Endothelial cell of umbilical vein (primary cell): ENCODE measurements around the gene ARHGEF11. TPM values are rescaled to one million over a fixed set of nuclear protein-coding genes. Genes with fewer than 3 reads are reported as not detected.

Source experiments
- BruUV-seq: library from RNA; stranded (reverse); fragments of 400-500 nt; replicated peaks from 2 replicates; lab custom pipeline; 2021; lab: Mats Ljungman, UMichigan
- CTCF ChIA-PET: fragments of 300-600, 350-600 bp; sonication (Branson Sonifier 250); formaldehyde crosslinking; loops from one replicate; lab custom pipeline; 2021; ENCODE audit warnings: antibody characterized with exemption, inconsistent platforms; lab: Charles Lee
- POLR2A ChIA-PET: fragments of 300-600, 350-600 bp; sonication (Branson Sonifier 250); formaldehyde crosslinking; loops from one replicate; lab custom pipeline; 2021; ENCODE audit warnings: antibody characterized with exemption, inconsistent platforms; lab: Charles Lee
- DNase-seq: peaks from one replicate; pipeline ENCODE4 v3.0.0-alpha.2; 2011; ENCODE audit warnings: low read depth, low spot score
- FAIRE-seq: peaks from 2 replicates; lab custom pipeline; 2011; peaks lifted over from hg19 to GRCh38; lab: Jason Lieb, UNC
- H2AFZ ChIP-seq: 2 replicates; pipeline ENCODE4 v1.6.0; 2012; ENCODE audit warnings: low read depth, low read length, control low read depth, inconsistent platforms
- H3K27ac ChIP-seq: 2 replicates; pipeline ENCODE4 v1.5.1; 2011; ENCODE audit warnings: low read depth, mild to moderate bottlenecking, control low read depth, low read length, moderate library complexity; ENCODE audit not compliant: insufficient read depth
- H3K27me3 ChIP-seq, 2 experiments: 2 replicates each; pipeline versions ENCODE4 v1.6.0 to v1.6.1; 2011; ENCODE audit warnings: low read length in 2 of 2, mixed read lengths in 1 of 2; ENCODE audit not compliant: control insufficient read depth in 2 of 2, insufficient read depth in 2 of 2
- H3K36me3 ChIP-seq, 2 experiments: 2 replicates in 1 of 2; 3 replicates in 1 of 2; pipeline ENCODE4 v1.5.1; 2011; ENCODE audit warnings: low read length in 2 of 2, mild to moderate bottlenecking in 1 of 2, moderate library complexity in 1 of 2; ENCODE audit not compliant: control insufficient read depth in 2 of 2, insufficient read depth in 2 of 2; ENCODE audit errors: extremely low read depth in 1 of 2
- H3K4me1 ChIP-seq: 3 replicates; pipeline ENCODE4 v1.5.1; 2011; ENCODE audit warnings: mild to moderate bottlenecking, low read length; ENCODE audit not compliant: control insufficient read depth, insufficient read depth; ENCODE audit errors: extremely low read depth
- H3K4me2 ChIP-seq: 2 replicates; pipeline ENCODE4 v1.6.1; 2011; ENCODE audit warnings: low read length, control low read depth, mixed read lengths; ENCODE audit not compliant: insufficient read depth
- H3K4me3 ChIP-seq, 3 experiments: fragments of 200-600 bp in 1 of 3; sonication (generic), shearing (Covaris generic) in 1 of 3; replicated peaks in 1 of 3; 2 replicates each; pipeline ENCODE4 v1.5.1; 2011 to 2016; ENCODE audit warnings: control low read depth in 3 of 3, low read length in 3 of 3, mild to moderate bottlenecking in 2 of 3, inconsistent platforms in 1 of 3, low read depth in 1 of 3, moderate library complexity in 1 of 3; ENCODE audit not compliant: insufficient read depth in 1 of 3
- H3K79me2 ChIP-seq: 2 replicates; pipeline ENCODE4 v1.6.0; 2012; ENCODE audit warnings: low read length, inconsistent platforms; ENCODE audit not compliant: control insufficient read depth, insufficient read depth
- H3K9ac ChIP-seq: replicated peaks from 2 replicates; pipeline ENCODE3; 2011; ENCODE audit warnings: low read length, control low read depth; ENCODE audit not compliant: insufficient read depth; ENCODE audit errors: extremely low read depth
- H3K9me1 ChIP-seq: replicated peaks from 3 replicates; pipeline ENCODE4 v1.6.0; 2011; ENCODE audit warnings: mild to moderate bottlenecking, low read length; ENCODE audit not compliant: control insufficient read depth, insufficient read depth; ENCODE audit errors: extremely low read depth
- H3K9me3 ChIP-seq: replicated peaks from 2 replicates; pipeline ENCODE4 v1.5.1; 2012; ENCODE audit warnings: low read length, inconsistent platforms; ENCODE audit not compliant: control insufficient read depth, insufficient read depth
- H4K20me1 ChIP-seq: replicated peaks from 2 replicates; pipeline ENCODE3; 2011; ENCODE audit warnings: mild to moderate bottlenecking, low read length; ENCODE audit not compliant: control insufficient read depth, insufficient read depth; ENCODE audit errors: extremely low read depth
- CTCF ChIP-seq, 2 donors: IDR thresholded peaks; 1 replicate in 1 of 2; 2 replicates in 1 of 2; pipeline ENCODE4 v1.5.1; 2011; ENCODE audit warnings: low read length in 2 of 2, mild to moderate bottlenecking in 2 of 2, moderate library complexity in 2 of 2, control low read depth in 1 of 2, inconsistent platforms in 1 of 2, low read depth in 1 of 2; ENCODE audit not compliant: insufficient read depth in 1 of 2; ENCODE audit errors: extremely low read depth in 1 of 2
- EZH2 ChIP-seq: IDR thresholded peaks from 2 replicates; pipeline ENCODE4 v1.6.1; 2012; ENCODE audit warnings: borderline replicate concordance, low read depth, mild to moderate bottlenecking, moderate library complexity, low read length, inconsistent platforms; ENCODE audit not compliant: severe bottlenecking
- FOS ChIP-seq: IDR thresholded peaks from 2 replicates; pipeline ENCODE4 v1.6.1; 2011; ENCODE audit warnings: mild to moderate bottlenecking, low read length, moderate library complexity, borderline replicate concordance; ENCODE audit not compliant: insufficient read depth
- GATA2 ChIP-seq: IDR thresholded peaks from 2 replicates; pipeline ENCODE4 v1.7.0; 2011; ENCODE audit warnings: low read depth, mild to moderate bottlenecking, moderate library complexity, mixed read lengths, low read length; ENCODE audit not compliant: insufficient read length, insufficient read depth
- JUN ChIP-seq: IDR thresholded peaks from 2 replicates; pipeline ENCODE4 v1.6.1; 2011; ENCODE audit warnings: borderline replicate concordance, low read depth; ENCODE audit not compliant: insufficient read length, insufficient read depth
- MAX ChIP-seq: IDR thresholded peaks from 2 replicates; pipeline ENCODE4 v1.6.1; 2011; ENCODE audit not compliant: insufficient read depth, insufficient read length
- MYC ChIP-seq: IDR thresholded peaks from one replicate; pipeline ENCODE4 v1.6.1; 2011; ENCODE audit warnings: mild to moderate bottlenecking, low read depth, low read length
- POLR2A ChIP-seq: IDR thresholded peaks from 2 replicates; pipeline ENCODE4 v1.6.1; 2012; ENCODE audit warnings: low read depth, mild to moderate bottlenecking, control low read depth, low read length
- POLR2AphosphoS5 ChIP-seq: IDR thresholded peaks from 2 replicates; pipeline ENCODE4 v1.6.1; 2012; ENCODE audit warnings: low read depth, mild to moderate bottlenecking, control low read depth, low read length, moderate library complexity; ENCODE audit not compliant: insufficient read depth
- dilution Hi-C: fragments of 300-500 bp; cut with MboI; formaldehyde crosslinking; loops from one replicate; pipeline ENCODE4 v1.15.0; 2019; ENCODE audit warnings: low sequenced_read_pairs; ENCODE audit not compliant: extremely low pct_ligation_motif_present
- intact Hi-C: fragments of 100-400 bp; cut with micrococcal nuclease; formaldehyde crosslinking; loops from one replicate; pipeline ENCODE4 v1.10.0; 2022
- polyA plus RNA-seq, 4 experiments: library from polyadenylated mRNA; depleted of rRNA in 3 of 4; stranded (reverse) in 3 of 4; unstranded in 1 of 4; fragments of >200 nt; gene quantifications; 2 replicates each; pipeline versions ENCODE4 v1.2.1 to v1.2.3, GENCODE V29; 2011 to 2012; ENCODE audit warnings: missing spikeins in 1 of 4
- total RNA-seq: library from RNA; stranded (reverse); gene quantifications from 2 replicates; pipeline ENCODE4 v1.2.3, GENCODE V29; 2021

ARHGEF11 gene
- total and polyA plus RNA-seq, 2 donors (not counting 3 experiments of a cell fraction or from before 2014, with no cell fraction given) = 18.2 to 28.0 TPM

- no peak overlapping the region for H3K4me3 ChIP-seq
- H3K79me2 ChIP-seq = no peaks in the 10 kb centered on the region
- H4K20me1 ChIP-seq = no peaks in the 10 kb centered on the region
- H2AFZ ChIP-seq = no peak overlapping the region
- dilution Hi-C loops (no loop called here), intact Hi-C loops (no loop called here)
- BruUV-seq = no TSS peak
- no peaks in the 10 kb centered on the region for H3K9me3 ChIP-seq
- no peaks in the 10 kb centered on the region for H3K9me1 ChIP-seq
- no peak overlapping the region for H3K9ac ChIP-seq
- TF ChIP-seq POLR2A = no peak
- no peak for TF ChIP-seq CTCF (IDR thresholded peaks at IDR 0.05; ENCODE audit: extremely low read depth in 1 of 2, insufficient read depth in 1 of 2, low read depth in 1 of 2, low read length in 2 of 2)
- TF ChIP-seq MYC = no peak
- TF ChIP-seq EZH2 = no peak
- no peak for TF ChIP-seq MAX
- no peak for TF ChIP-seq POLR2AphosphoS5
- no peak for TF ChIP-seq FOS
- TF ChIP-seq GATA2 = no peak
- no peak for TF ChIP-seq JUN
- H3K27ac ChIP-seq = no peak overlapping the region
- no peak for FAIRE-seq
- no peaks in the 10 kb centered on the region for H3K36me3 ChIP-seq
- H3K27me3 ChIP-seq = no peaks in the 10 kb centered on the region
- POLR2A ChIA-PET = no interaction called here
- no peak overlapping the region for H3K4me2 ChIP-seq
- CTCF ChIA-PET = interaction anchor here (1.4 to 5.7 kb wide), 15 partner anchors 11 to 87 kb away, joined by 5 to 1121 read pairs (median 29); partner anchors contain the start of genes ETV3 and ETV3L
- no peak for DNase-seq
- H3K4me1 ChIP-seq = no peaks in the 10 kb centered on the region
Measured at GRCh38 chr1:157091186-157091585, 45.6 kb upstream of the ARHGEF11 start.
